Neural progenitor cell (in vitro differentiated cells): ENCODE results near the gene SLC7A9. TPM values are rescaled to one million over a fixed set of nuclear protein-coding genes. Genes with fewer than 3 reads are reported as not detected.

ENCODE experiments used
- DNase-seq: peaks from one replicate; pipeline ENCODE4 v3.0.0-alpha.2; 2016; ENCODE audit warnings: low spot score
- H2AFZ ChIP-seq: fragments of 200-600 bp; sonication (generic); replicated peaks from 2 replicates; pipeline ENCODE4 v1.6.1; 2016; ENCODE audit warnings: antibody characterized with exemption
- H3F3A ChIP-seq: fragments of 200-600 bp; sonication (generic); 2 replicates; pipeline ENCODE4 v1.6.1; 2016; ENCODE audit warnings: antibody characterized with exemption, low read depth
- H3K27ac ChIP-seq: fragments of 200-600 bp; sonication (generic); 2 replicates; pipeline ENCODE4 v1.5.1; 2016; ENCODE audit warnings: mild to moderate bottlenecking
- H3K27me3 ChIP-seq: fragments of 200-600 bp; sonication (generic); 2 replicates; pipeline ENCODE4 v1.6.1; 2016; ENCODE audit warnings: mild to moderate bottlenecking, moderate library complexity
- H3K36me3 ChIP-seq: fragments of 200-600 bp; sonication (generic); 2 replicates; pipeline ENCODE4 v1.5.1; 2016
- H3K4me1 ChIP-seq: fragments of 200-600 bp; sonication (generic); 2 replicates; pipeline ENCODE4 v1.6.1; 2016; ENCODE audit warnings: mixed run types
- H3K4me2 ChIP-seq: fragments of 200-600 bp; sonication (generic); 2 replicates; pipeline ENCODE4 v1.6.1; 2016
- H3K4me3 ChIP-seq: fragments of 200-600 bp; sonication (generic); 2 replicates; pipeline ENCODE4 v1.5.1; 2016
- H3K79me2 ChIP-seq: fragments of 200-600 bp; sonication (generic); 2 replicates; pipeline ENCODE4 v1.6.1; 2016; ENCODE audit warnings: low read depth
- H3K9ac ChIP-seq: fragments of 200-600 bp; sonication (generic); 2 replicates; pipeline ENCODE4 v1.6.1; 2016
- H3K9me3 ChIP-seq: fragments of 200-600 bp; sonication (generic); 2 replicates; pipeline ENCODE4 v1.5.1; 2016; ENCODE audit warnings: low read depth
- H4K20me1 ChIP-seq: fragments of 200-600 bp; sonication (generic); 2 replicates; pipeline ENCODE4 v1.6.1; 2016; ENCODE audit warnings: low read depth
- H3K27ac Mint-ChIP-seq: 3 replicates; pipeline ENCODE4 v1.8.0; 2021; ENCODE audit warnings: mixed read lengths
- H3K27me3 Mint-ChIP-seq: 2 replicates; pipeline ENCODE4 v1.8.0; 2022; ENCODE audit warnings: low read depth, mild to moderate bottlenecking, inconsistent platforms, moderate library complexity, mixed read lengths; ENCODE audit not compliant: insufficient read depth
- H3K36me3 Mint-ChIP-seq: 3 replicates; pipeline ENCODE4 v1.8.0; 2021; ENCODE audit warnings: mixed read lengths
- H3K4me1 Mint-ChIP-seq: 3 replicates; pipeline ENCODE4 v1.8.0; 2021; ENCODE audit warnings: mixed read lengths
- H3K4me3 Mint-ChIP-seq: 3 replicates; pipeline ENCODE4 v1.8.0; 2021; ENCODE audit warnings: mild to moderate bottlenecking, moderate library complexity, mixed read lengths
- H3K9me3 Mint-ChIP-seq: 3 replicates; pipeline ENCODE4 v1.8.0; 2020; ENCODE audit warnings: mixed read lengths
- EZH2 ChIP-seq: fragments of 200-600 bp; sonication (generic); IDR thresholded peaks from 2 replicates; pipeline ENCODE4 v1.6.1; 2017; ENCODE audit warnings: antibody characterized with exemption, mild to moderate bottlenecking, moderate library complexity
- EZH2phosphoT487 ChIP-seq: fragments of 200-600 bp; sonication (generic); IDR thresholded peaks from 2 replicates; pipeline ENCODE4 v1.6.1; 2017; ENCODE audit warnings: antibody characterized with exemption
- total RNA-seq: library from RNA; depleted of rRNA; stranded (reverse); fragments of >200 nt; gene quantifications from 2 replicates; pipeline ENCODE4 v1.2.3, GENCODE V29; 2015; ENCODE audit warnings: low replicate concordance
- TF ChIP-seq, protein P1 (sequence below): fragments of 200-600 bp; sonication (generic); IDR thresholded peaks from 2 replicates; pipeline ENCODE4 v1.5.1; 2017; ENCODE audit warnings: antibody characterized with exemption, mild to moderate bottlenecking

The SLC7A9 gene
- total RNA-seq, 1 donor from 2014 or later: not detected

DNA sequence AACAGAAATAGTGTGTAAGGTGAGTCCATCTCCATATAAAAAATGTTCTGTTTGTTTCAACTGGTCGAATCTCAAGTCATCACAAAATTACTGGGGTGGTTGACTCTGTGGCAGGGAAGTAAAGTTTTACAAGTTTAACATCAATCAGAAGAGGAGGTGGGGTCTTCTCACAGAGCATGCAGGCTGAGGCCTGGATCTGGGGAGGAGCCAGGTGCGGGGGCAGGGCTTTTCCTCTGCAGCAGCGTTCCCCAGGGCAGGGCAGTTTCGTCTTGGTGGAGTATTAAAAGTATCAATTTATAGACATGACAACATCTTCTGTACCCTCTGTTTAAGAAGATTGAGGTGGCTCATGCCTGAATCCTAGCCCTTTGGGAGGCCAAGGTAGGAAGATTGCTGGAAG, 68.8 kb downstream of the SLC7A9 start:
- no peak for TF ChIP-seq EZH2phosphoT487
- TF ChIP-seq, protein P1, sequence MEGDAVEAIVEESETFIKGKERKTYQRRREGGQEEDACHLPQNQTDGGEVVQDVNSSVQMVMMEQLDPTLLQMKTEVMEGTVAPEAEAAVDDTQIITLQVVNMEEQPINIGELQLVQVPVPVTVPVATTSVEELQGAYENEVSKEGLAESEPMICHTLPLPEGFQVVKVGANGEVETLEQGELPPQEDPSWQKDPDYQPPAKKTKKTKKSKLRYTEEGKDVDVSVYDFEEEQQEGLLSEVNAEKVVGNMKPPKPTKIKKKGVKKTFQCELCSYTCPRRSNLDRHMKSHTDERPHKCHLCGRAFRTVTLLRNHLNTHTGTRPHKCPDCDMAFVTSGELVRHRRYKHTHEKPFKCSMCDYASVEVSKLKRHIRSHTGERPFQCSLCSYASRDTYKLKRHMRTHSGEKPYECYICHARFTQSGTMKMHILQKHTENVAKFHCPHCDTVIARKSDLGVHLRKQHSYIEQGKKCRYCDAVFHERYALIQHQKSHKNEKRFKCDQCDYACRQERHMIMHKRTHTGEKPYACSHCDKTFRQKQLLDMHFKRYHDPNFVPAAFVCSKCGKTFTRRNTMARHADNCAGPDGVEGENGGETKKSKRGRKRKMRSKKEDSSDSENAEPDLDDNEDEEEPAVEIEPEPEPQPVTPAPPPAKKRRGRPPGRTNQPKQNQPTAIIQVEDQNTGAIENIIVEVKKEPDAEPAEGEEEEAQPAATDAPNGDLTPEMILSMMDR: no peak
- TF ChIP-seq EZH2: no peak
- Histone ChIP-seq H4K20me1 (no peaks in the 10 kb centered on the region), H3K27ac (no peak overlapping the region), H3K36me3 (no peaks in the 10 kb centered on the region), H3K27me3 (no peaks in the 10 kb centered on the region), H3K9me3 (no peaks in the 10 kb centered on the region), H3K9ac (no peak overlapping the region), H3K79me2 (no peaks in the 10 kb centered on the region), H2AFZ (no peak overlapping the region), H3K4me1 (no peaks in the 10 kb centered on the region), H3F3A (no peaks in the 10 kb centered on the region), H3K4me2 (no peak overlapping the region), H3K4me3 (no peak overlapping the region)
- H3K36me3 Mint-ChIP-seq: no peaks in the 10 kb centered on the region
- peaks cover 4% of the 10 kb centered on the region for H3K4me1 Mint-ChIP-seq
- no peak overlapping the region for H3K4me3 Mint-ChIP-seq
- H3K27ac Mint-ChIP-seq: no peak overlapping the region
- H3K27me3 Mint-ChIP-seq: no peaks in the 10 kb centered on the region
- no peak for DNase-seq
- H3K9me3 Mint-ChIP-seq: no peaks in the 10 kb centered on the region

DNA sequence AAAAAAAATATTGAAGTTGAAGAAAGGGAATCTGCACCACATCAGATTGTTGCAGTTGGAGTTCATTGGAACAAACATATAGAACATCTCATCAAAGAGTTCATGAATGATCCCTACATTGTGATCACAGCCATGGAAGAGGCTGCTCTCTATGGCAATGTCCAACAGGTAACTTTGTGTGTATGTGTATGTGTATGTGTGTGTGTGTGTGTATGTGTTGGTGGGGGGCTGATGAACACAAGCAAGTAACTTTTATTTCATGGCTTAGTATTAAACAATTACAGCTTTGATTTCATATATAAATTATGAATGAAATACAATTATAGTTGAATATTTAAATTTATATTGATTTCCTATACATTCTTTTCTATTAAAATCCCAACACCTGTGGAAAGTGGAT, 69.4 kb downstream of the SLC7A9 start:
- Histone ChIP-seq H4K20me1 (no peaks in the 10 kb centered on the region), H3K9me3 (no peaks in the 10 kb centered on the region), H3K79me2 (no peaks in the 10 kb centered on the region), H3F3A (no peaks in the 10 kb centered on the region), H3K27ac (no peak overlapping the region), H2AFZ (no peak overlapping the region), H3K4me3 (no peak overlapping the region), H3K27me3 (no peaks in the 10 kb centered on the region), H3K36me3 (no peaks in the 10 kb centered on the region), H3K4me2 (no peak overlapping the region), H3K4me1 (no peaks in the 10 kb centered on the region), H3K9ac (no peak overlapping the region)
- no peak for DNase-seq
- H3K27ac Mint-ChIP-seq: no peak overlapping the region
- H3K9me3 Mint-ChIP-seq: no peaks in the 10 kb centered on the region
- TF ChIP-seq, protein P1: no peak
- H3K4me1 Mint-ChIP-seq: peaks cover 4% of the 10 kb centered on the region
- H3K27me3 Mint-ChIP-seq: no peaks in the 10 kb centered on the region
- no peak overlapping the region for H3K4me3 Mint-ChIP-seq
- no peaks in the 10 kb centered on the region for H3K36me3 Mint-ChIP-seq

GRCh38 chr19:32798201-32798600, 71.4 kb downstream of the SLC7A9 start:
- no peak for DNase-seq

More at GRCh38 chr19:32798201-32798600, 71.4 kb downstream of the SLC7A9 start:
- no peaks in the 10 kb centered on the region for H3K27me3 ChIP-seq
- TF ChIP-seq EZH2phosphoT487: no peak
- TF ChIP-seq, protein P1: no peak
- TF ChIP-seq EZH2: no peak
- no peak overlapping the region for H3K4me3 ChIP-seq
- H3K4me1 Mint-ChIP-seq: peaks cover 1% of the 10 kb centered on the region
- no peak overlapping the region for H3K4me3 Mint-ChIP-seq
- H3K36me3 Mint-ChIP-seq: no peaks in the 10 kb centered on the region
- H3K27ac ChIP-seq: no peak overlapping the region
- no peaks in the 10 kb centered on the region for H3K27me3 Mint-ChIP-seq
- no peak overlapping the region for H3K9ac ChIP-seq
- H3K9me3 ChIP-seq: no peaks in the 10 kb centered on the region
- no peak overlapping the region for H3K4me2 ChIP-seq
- no peaks in the 10 kb centered on the region for H3F3A ChIP-seq
- H2AFZ ChIP-seq: no peak overlapping the region
- no peaks in the 10 kb centered on the region for H3K9me3 Mint-ChIP-seq
- no peak overlapping the region for H3K27ac Mint-ChIP-seq
- no peaks in the 10 kb centered on the region for H3K4me1 ChIP-seq
- H3K79me2 ChIP-seq: no peaks in the 10 kb centered on the region
- no peaks in the 10 kb centered on the region for H4K20me1 ChIP-seq
- H3K36me3 ChIP-seq: no peaks in the 10 kb centered on the region
